Fibroblast of lung (primary cell): ENCODE results near the gene PTPRF. TPM values are rescaled to one million over a fixed set of nuclear protein-coding genes. Genes with fewer than 3 reads are reported as not detected.

ENCODE experiments used
- DNase-seq, 2 donors: peaks; one replicate each; pipeline versions ENCODE4 v3.0.0 to v3.0.0-alpha.2; 2010; ENCODE audit warnings: low read depth in 2 of 2
- H2AFZ ChIP-seq: 2 replicates; pipeline ENCODE4 v1.5.1; 2012; ENCODE audit warnings: low read length, control low read depth, inconsistent platforms
- H3K27ac ChIP-seq: 2 replicates; pipeline ENCODE4 v1.5.1; 2011; ENCODE audit warnings: low read length, control low read depth; ENCODE audit not compliant: insufficient read depth
- H3K27me3 ChIP-seq: 2 replicates; pipeline ENCODE4 v1.5.1; 2011; ENCODE audit warnings: mild to moderate bottlenecking, low read length; ENCODE audit not compliant: control insufficient read depth, insufficient read depth
- H3K36me3 ChIP-seq: 2 replicates; pipeline ENCODE4 v1.5.1; 2011; ENCODE audit warnings: low read length; ENCODE audit not compliant: control insufficient read depth, insufficient read depth
- H3K4me1 ChIP-seq: 2 replicates; pipeline ENCODE4 v1.5.1; 2011; ENCODE audit warnings: low read length; ENCODE audit not compliant: control insufficient read depth, insufficient read depth; ENCODE audit errors: extremely low read depth
- H3K4me2 ChIP-seq: 2 replicates; pipeline ENCODE4 v1.5.1; 2011; ENCODE audit warnings: low read length, control low read depth; ENCODE audit not compliant: insufficient read depth; ENCODE audit errors: extremely low read depth
- H3K4me3 ChIP-seq, 4 experiments: fragments of 200-600 bp in 1 of 4; sonication (generic) in 1 of 4; replicated peaks in 1 of 4; 2 replicates each; pipeline ENCODE4 v1.5.1; 2011 to 2016; ENCODE audit warnings: low read length in 4 of 4, low read depth in 3 of 4, mild to moderate bottlenecking in 3 of 4, control low read depth in 2 of 4, inconsistent platforms in 1 of 4, mixed read lengths in 1 of 4; ENCODE audit not compliant: insufficient read depth in 1 of 4; ENCODE audit errors: control extremely low read depth in 1 of 4
- H3K79me2 ChIP-seq: 2 replicates; pipeline ENCODE4 v1.5.1; 2012; ENCODE audit warnings: mild to moderate bottlenecking, low read length, inconsistent platforms; ENCODE audit not compliant: control insufficient read depth, insufficient read depth
- H3K9ac ChIP-seq: 2 replicates; pipeline ENCODE4 v1.5.1; 2011; ENCODE audit warnings: mild to moderate bottlenecking, low read length, control low read depth; ENCODE audit not compliant: insufficient read depth
- H3K9me3 ChIP-seq: 2 replicates; pipeline ENCODE4 v1.5.1; 2012; ENCODE audit warnings: low read depth, low read length; ENCODE audit not compliant: control insufficient read depth, insufficient read depth
- H4K20me1 ChIP-seq: 2 replicates; pipeline ENCODE4 v1.5.1; 2011; ENCODE audit warnings: low read length; ENCODE audit not compliant: control insufficient read depth, insufficient read depth; ENCODE audit errors: extremely low read depth
- CTCF ChIP-seq, 2 donors: IDR thresholded peaks in 1 of 2; conservative IDR thresholded peaks in 1 of 2; 1 replicate in 1 of 2; 2 replicates in 1 of 2; pipeline ENCODE4 v1.5.1; 2011 to 2012; ENCODE audit warnings: low read length in 2 of 2, control low read depth in 1 of 2, inconsistent platforms in 1 of 2, low read depth in 1 of 2, mild to moderate bottlenecking in 1 of 2
- EZH2 ChIP-seq: IDR thresholded peaks from 2 replicates; pipeline ENCODE4 v1.5.1; 2012; ENCODE audit warnings: low read length, control low read depth, mild to moderate bottlenecking; ENCODE audit errors: missing control alignments
- polyA plus RNA-seq, 2 donors: library from polyadenylated mRNA; depleted of rRNA in 1 of 2; stranded (reverse) in 1 of 2; unstranded in 1 of 2; fragments of >200 nt; gene quantifications; 2 replicates each; pipeline ENCODE4 v1.2.1, GENCODE V29; 2011 to 2012; ENCODE audit warnings: missing spikeins in 1 of 2
- total RNA-seq: library from RNA; depleted of rRNA; stranded (reverse); fragments of >200 nt; gene quantifications from 2 replicates; pipeline ENCODE4 v1.2.1, GENCODE V29; 2014

The PTPRF gene
- total and polyA plus RNA-seq, 2 donors (not counting 1 experiment from before 2014, with no cell fraction given): 45.2 to 52.0 TPM

GRCh38 chr1:43611950-43612349, 81.3 kb downstream of the PTPRF start:
- Histone ChIP-seq H3K27me3 (no peaks in the 10 kb centered on the region), H2AFZ (no peak overlapping the region), H3K79me2 (no peaks in the 10 kb centered on the region), H3K27ac (no peak overlapping the region), H3K4me3 (no peak overlapping the region), H3K9ac (no peak overlapping the region), H4K20me1 (no peaks in the 10 kb centered on the region), H3K9me3 (no peaks in the 10 kb centered on the region), H3K4me2 (no peak overlapping the region), H3K4me1 (no peaks in the 10 kb centered on the region), H3K36me3 (peaks cover 10% of the 10 kb centered on the region)
- no peak for TF ChIP-seq EZH2
- TF ChIP-seq CTCF (conservative IDR thresholded peaks at IDR 0.05 in 1 of 2, IDR thresholded peaks at IDR 0.05 in 1 of 2; ENCODE audit: low read depth in 1 of 2, low read length in 2 of 2): peak in 1 of 2 donors; percentile 7
- DNase-seq: peak in 1 of 2 donors; percentile 15

- no peaks in the 10 kb centered on the region for H4K20me1 ChIP-seq
- peaks cover 10% of the 10 kb centered on the region for H3K36me3 ChIP-seq
- no peaks in the 10 kb centered on the region for H3K9me3 ChIP-seq
- no peak overlapping the region for H3K4me3 ChIP-seq
- H3K4me1 ChIP-seq: no peaks in the 10 kb centered on the region
- no peak overlapping the region for H3K9ac ChIP-seq
- H3K27me3 ChIP-seq: no peaks in the 10 kb centered on the region
- no peaks in the 10 kb centered on the region for H3K79me2 ChIP-seq
- DNase-seq: no peak
- H2AFZ ChIP-seq: no peak overlapping the region
- no peak overlapping the region for H3K4me2 ChIP-seq
- H3K27ac ChIP-seq: no peak overlapping the region
- no peak for TF ChIP-seq CTCF (conservative IDR thresholded peaks at IDR 0.05 in 1 of 2, IDR thresholded peaks at IDR 0.05 in 1 of 2; ENCODE audit: low read depth in 1 of 2, low read length in 2 of 2)
- no peak for TF ChIP-seq EZH2
Observed at GRCh38 chr1:43612406-43612805, 81.7 kb downstream of the PTPRF start.

- H3K4me2 ChIP-seq: no peak overlapping the region
- no peak overlapping the region for H3K27ac ChIP-seq
- H3K9me3 ChIP-seq: no peaks in the 10 kb centered on the region
- H4K20me1 ChIP-seq: no peaks in the 10 kb centered on the region
- no peak overlapping the region for H3K4me3 ChIP-seq
- H2AFZ ChIP-seq: no peak overlapping the region
- H3K27me3 ChIP-seq: no peaks in the 10 kb centered on the region
- peaks cover 10% of the 10 kb centered on the region for H3K36me3 ChIP-seq
- H3K79me2 ChIP-seq: no peaks in the 10 kb centered on the region
- H3K4me1 ChIP-seq: no peaks in the 10 kb centered on the region
- TF ChIP-seq EZH2 (no peak), CTCF (conservative IDR thresholded peaks at IDR 0.05 in 1 of 2, IDR thresholded peaks at IDR 0.05 in 1 of 2; ENCODE audit: low read depth in 1 of 2, low read length in 2 of 2) (no peak)
- DNase-seq: no peak
- H3K9ac ChIP-seq: no peak overlapping the region
Observed at GRCh38 chr1:43613075-43613942, 82.6 kb downstream of the PTPRF start.
